HFF-Myc (cell line): ENCODE measurements around the gene MTG1.
"Not testable (repeated sequence)": the region's sequence is repeated elsewhere in the genome, so short reads cannot be mapped to it uniquely, and the experiment has no call there.

Experiments
- DNase-seq: peaks from one replicate; pipeline ENCODE4 v3.0.0-alpha.2; 2011; ENCODE audit warnings: low read depth; ENCODE audit errors: extremely low read depth
- H3K4me3 ChIP-seq: replicated peaks from 2 replicates; pipeline ENCODE4 v1.5.1; 2011; ENCODE audit warnings: low read depth, mild to moderate bottlenecking, control low read depth, low read length
- CTCF ChIP-seq: IDR thresholded peaks from 2 replicates; pipeline ENCODE4 v1.5.1; 2012; ENCODE audit warnings: mild to moderate bottlenecking, low read depth, low read length, control low read depth; ENCODE audit errors: missing control alignments

Gene MTG1

DNA sequence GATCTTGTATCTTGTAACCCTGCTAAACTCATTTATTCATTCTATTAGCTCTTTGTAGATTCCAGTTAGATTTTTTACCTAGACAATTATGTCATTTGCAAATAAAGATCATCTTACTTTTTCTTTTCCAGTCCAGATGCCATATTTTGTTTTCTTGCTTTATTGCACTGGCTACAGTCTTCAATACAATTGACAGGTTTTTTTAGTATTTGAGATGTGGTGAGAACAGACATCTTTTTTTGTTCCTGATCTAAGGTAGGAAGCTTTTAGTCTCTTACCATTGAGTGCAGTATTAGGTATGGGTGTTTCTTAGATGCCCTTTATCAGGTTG lies 18.4 kb downstream of the MTG1 start:
- DNase-seq, result no peak
- no peak for TF ChIP-seq CTCF
- no peak overlapping the region for H3K4me3 ChIP-seq

DNA sequence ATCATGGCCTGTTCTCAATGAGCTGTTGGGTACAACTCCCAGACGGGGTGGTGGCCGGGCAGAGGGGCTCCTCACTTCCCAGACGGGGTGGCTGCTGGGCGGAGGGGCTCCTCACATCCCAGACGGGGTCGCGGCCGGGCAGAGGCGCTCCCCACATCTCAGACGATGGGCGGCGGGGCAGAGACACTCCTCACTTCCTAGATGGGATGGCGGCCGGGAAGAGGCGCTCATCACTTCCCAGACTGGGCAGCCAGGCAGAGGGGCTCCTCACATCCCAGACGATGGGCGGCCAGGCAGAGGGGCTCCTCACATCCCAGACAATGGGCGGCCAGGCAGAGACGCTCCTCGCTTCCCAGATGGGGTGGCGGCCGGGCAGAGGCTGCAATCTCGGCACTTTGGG lies 20.4 kb downstream of the MTG1 start:
- not testable (repeated sequence) for DNase-seq, H3K4me3 ChIP-seq

DNA sequence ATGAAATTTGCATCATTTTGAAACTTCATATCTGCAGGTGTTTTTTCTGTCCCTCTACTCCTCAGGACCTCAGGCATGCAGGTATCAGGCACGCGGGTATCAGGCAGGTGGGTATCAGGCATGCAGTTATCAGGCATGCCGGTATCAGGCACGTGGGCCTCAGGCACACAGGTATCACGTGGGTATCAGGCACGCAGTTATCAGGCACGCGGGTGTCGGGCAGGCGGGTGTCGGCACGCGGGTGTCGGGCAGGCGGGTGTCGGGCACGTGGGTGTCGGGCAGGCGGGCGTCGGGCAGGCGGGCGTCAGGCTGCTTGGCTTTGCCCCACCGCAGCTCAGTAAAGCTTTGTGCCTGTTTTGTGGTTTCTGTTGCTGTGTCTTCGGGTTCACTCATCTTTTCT lies 21.8 kb downstream of the MTG1 start:
- no peak for TF ChIP-seq CTCF
- no peak for DNase-seq

GRCh38 chr10:133418289-133418993 lies 24.5 kb downstream of the MTG1 start:
- no peak for DNase-seq
- TF ChIP-seq CTCF, result no peak
- no peak overlapping the region for H3K4me3 ChIP-seq

More for the DNA sequence above, 21.8 kb downstream of the MTG1 start:
- no peak overlapping the region for H3K4me3 ChIP-seq

DNA sequence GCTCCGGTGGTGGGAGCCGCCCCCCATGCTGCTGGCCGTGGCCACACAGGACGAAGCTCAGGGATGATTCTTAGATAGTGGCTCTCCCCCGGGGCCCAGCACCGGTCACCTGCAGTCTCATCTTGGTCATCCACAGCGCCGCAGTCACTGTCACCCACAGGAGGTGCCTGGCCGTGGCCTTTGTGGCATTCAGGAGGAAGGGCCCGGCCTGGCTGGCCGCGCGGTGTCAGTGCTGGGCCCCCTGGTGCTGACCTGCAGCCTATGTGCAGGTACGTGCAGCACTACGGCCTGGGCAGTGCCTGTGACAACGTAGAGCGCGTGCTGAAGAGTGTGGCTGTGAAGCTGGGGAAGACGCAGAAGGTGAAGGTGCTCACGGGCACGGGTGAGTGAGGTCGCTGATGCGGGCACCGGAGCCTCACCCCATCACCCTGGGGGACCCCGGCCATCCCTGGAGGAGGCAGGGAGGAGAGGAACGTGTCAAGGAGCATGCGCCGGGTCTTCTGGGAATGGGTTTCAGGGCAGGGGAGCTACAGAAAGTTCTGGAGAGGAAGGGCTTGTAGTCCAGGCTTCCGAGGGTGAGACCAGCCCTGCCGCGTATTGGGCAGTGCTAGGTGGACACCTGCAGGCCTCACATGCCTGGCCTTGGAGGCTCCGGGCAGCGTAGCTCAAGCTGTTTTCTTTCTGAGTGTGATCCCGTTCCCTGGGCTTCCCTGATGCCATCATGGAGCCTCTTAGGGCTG lies 25.4 kb downstream of the MTG1 start:
- TF ChIP-seq CTCF, result no peak
- no peak for DNase-seq
- no peak overlapping the region for H3K4me3 ChIP-seq

DNA sequence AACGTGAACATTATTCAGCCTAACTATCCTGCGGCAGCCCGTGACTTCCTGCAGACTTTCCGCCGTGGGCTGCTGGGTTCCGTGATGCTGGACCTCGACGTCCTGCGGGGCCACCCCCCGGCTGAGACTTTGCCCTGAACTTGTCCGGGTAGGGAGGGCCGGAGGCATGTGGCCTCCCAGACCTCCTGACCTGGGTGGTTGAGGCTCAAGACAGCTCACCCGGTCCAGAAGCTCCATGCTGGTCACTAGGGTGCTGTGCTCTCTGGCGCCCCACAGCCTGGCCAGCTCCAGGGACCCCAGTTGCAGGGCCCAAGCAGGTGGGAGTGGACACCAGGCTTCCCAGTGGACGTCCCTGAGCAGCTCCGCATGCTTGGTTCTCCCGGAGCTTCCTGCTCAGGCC lies 26.1 kb downstream of the MTG1 start:
- no peak for TF ChIP-seq CTCF
- H3K4me3 ChIP-seq, result no peak overlapping the region
- no peak for DNase-seq

- no peak for TF ChIP-seq CTCF
- no peak overlapping the region for H3K4me3 ChIP-seq
- no peak for DNase-seq
Measured at GRCh38 chr10:133420579-133420978, 26.6 kb downstream of the MTG1 start.
